GM19324 (cell line): ENCODE data around the gene MBLAC1.
A peak's percentile ranks its signal among the peaks of the same experiment; 100 is the strongest.

Experiments
- ATAC-seq: cut with Tn5 transposase; IDR thresholded peaks from one replicate; pipeline ENCODE4 v1.9.1; 2021; ENCODE audit warnings: mild to moderate bottlenecking, moderate library complexity; ENCODE audit not compliant: unreplicated experiment, low FRiP score

MBLAC1 gene, protein sequence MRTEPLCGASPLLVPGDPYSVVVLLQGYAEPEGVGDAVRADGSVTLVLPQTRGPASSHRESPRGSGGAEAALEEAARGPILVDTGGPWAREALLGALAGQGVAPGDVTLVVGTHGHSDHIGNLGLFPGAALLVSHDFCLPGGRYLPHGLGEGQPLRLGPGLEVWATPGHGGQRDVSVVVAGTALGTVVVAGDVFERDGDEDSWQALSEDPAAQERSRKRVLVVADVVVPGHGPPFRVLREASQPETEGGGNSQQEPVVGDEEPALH

DNA sequence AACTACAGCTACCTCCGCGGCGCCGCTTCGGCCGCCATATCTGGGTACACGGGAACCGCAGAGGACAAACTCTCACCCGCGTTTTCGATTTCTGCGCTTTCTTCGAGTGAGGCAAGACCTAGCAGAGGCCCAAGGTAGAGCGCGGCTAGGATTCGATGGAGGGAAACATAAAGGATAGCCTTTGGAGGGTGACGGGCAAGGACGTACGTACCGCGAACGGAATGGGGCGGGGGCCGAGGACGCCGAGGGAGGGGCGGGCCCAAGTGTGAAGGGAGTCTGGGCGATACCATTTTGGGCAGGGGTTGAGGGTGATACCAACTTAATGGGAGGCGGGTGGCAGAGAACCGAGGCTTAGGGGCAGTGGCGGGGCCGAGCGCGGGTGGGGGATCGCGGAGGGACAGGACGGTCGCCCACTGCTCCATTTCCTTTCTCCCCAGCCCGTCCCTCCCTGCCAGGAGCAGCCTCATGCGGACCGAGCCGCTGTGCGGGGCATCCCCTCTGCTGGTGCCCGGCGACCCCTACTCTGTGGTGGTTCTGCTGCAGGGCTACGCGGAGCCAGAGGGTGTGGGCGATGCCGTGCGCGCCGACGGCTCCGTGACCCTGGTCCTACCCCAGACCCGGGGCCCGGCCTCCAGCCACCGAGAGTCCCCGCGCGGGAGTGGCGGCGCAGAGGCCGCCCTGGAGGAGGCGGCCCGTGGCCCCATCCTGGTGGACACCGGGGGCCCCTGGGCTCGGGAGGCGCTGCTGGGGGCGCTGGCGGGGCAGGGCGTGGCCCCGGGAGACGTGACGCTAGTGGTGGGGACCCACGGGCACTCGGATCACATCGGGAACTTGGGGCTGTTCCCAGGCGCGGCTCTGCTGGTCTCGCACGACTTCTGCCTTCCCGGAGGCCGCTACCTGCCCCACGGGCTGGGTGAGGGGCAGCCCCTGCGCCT, at the start of gene MBLAC1:
TSS of gene MBLAC1 (plus strand) at position 37 of the 935 bp plus-strand sequence. CDS start at position 466, 429 bp downstream.
- peak; percentile 62 for ATAC-seq

DNA sequence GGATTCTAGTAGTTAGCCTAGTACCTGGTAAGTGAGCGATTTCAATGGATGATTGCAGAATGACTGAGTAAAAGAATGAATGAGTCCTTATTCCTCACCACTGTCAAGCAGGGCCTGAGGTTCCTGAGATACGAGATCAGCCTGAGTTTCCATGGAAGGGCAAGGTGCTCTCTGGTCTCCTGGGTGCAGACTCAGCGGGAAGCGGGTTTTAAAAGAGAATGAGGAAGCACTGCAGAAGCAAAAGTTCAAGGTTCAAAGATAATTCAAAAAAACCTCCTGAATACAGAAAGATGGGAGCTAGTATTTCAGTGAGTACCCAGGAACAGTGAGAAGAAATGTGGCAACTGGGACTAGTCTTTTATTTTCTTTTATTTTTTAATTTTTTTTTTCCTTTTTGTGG, 49.6 kb upstream of the MBLAC1 start:
- ATAC-seq: no peak

- no peak for ATAC-seq
These were observed 47.7 kb upstream of the MBLAC1 start for GRCh38 chr7:100079024-100079560.

GRCh38 chr7:100080907-100081534, 45.7 kb upstream of the MBLAC1 start:
- no peak for ATAC-seq

- ATAC-seq: peak; percentile 85
These were observed 45.1 kb upstream of the MBLAC1 start, which contains the start of gene ZNF3 for GRCh38 chr7:100081535-100082102. TSS of gene ZNF3 (minus strand) at chr7:100081723. CDS start at chr7:100077357, 4,366 bp downstream.

DNA sequence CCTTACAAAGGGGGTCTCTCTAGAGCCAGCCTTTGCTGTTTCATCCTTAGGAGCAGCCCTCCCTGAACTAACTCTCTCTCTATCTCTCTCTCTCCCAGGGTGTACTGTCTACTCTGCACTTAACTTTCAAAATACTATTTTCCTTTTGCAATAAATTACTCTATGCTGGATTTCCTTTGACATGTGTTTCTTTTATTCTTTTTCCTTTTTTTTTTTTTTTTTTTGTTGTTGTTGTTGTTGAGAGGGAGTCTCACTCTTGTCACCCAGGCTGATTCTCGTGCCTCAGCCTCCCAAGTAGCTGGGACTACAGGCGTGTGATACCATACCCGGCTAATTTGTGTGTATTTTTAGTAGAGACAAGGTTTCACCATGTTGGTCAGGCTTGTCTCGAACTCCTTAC, 43.8 kb upstream of the MBLAC1 start:
- ATAC-seq: no peak

DNA sequence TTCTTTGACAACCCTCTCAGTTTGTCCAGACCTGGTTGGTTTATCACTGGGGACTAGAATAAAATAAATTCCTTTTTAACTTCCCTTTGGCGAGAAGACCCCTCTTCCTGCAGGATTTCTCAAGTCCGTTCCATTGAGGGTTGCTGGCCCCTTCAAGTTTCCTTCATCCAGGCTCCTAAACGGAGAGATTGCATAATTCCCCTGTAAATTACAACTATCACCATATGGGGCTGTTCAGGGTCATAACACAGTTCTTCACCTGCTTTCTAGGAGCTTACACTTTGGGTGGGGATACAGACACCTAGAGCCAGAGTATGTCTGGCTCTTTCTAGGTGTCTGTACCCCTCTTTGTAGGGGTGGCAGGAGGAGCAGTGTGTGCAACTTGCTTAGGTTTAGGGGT, 41.3 kb upstream of the MBLAC1 start:
- no peak for ATAC-seq

DNA sequence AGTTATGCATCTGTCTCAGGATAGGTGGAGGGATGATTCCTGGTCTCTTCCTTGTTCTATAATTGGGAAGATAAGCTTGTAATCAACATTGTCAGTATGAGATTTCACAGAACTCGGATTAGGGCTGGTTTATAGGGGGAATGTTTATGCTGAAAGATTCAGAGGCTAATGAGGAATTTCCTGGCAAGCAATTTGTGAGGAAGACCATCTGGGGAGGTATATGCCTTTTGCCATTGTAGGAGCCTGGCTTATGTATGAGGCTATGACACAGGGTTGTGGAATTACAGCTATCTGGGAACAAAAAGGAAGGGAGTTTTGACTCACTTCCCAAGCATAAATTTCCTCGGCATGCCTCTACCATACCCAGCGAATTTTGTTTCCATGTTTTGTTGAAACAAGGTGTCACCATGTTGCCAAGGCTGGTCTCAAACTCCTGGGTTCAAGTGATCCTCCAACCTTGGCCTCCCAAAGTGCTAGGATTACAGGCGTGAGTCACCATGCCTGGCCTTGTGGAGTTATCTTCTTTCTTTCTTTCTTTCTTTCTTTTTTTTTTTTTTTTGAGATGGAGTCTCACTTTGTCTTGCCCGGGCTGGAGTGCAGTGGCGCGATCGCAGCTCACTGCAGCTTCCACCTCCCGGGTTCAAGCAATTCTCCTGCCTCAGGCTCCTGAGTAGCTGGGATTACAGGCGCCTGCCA, 39.6 kb upstream of the MBLAC1 start:
- no peak for ATAC-seq

GRCh38 chr7:100088095-100088620, 38.6 kb upstream of the MBLAC1 start:
- ATAC-seq: no peak

- ATAC-seq: peak; percentile 61
These were observed 37.9 kb upstream of the MBLAC1 start, which contains the start of gene COPS6 for GRCh38 chr7:100088621-100089457. TSS of gene COPS6 (plus strand) at chr7:100088969. CDS start at chr7:100088991, 22 bp downstream.

DNA sequence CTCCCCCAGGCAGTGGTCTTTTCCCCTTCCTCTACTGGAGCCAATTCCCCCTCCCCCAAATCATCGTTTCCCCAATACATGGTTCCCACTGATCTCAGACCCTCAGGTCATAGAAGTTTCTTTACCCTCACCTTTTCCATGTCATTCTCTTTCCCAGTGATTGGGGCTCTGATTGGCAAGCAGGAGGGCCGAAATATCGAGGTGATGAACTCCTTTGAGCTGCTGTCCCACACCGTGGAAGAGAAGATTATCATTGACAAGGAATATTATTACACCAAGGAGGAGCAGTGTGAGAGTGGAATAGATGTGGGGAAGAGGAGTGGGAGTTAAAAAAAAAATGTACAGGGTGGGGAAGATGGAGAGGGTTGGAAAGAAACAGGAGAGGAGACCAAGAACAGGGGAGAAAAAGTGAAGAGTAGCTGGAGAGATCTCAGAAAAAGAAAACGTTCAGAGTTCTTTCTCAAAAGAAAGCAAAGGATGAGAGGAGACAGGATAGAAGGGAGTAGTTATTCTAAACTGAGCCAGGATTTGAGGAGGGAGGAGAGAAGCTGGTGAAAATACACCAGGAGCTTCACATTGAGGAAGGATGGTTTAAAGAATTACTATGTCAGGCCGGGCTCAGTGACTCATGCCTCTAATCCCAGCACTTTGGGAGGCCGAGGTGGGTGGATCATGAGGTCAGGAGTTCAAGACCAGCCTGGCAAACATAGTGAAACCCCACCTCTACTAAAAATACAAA, 37.1 kb upstream of the MBLAC1 start:
- no peak for ATAC-seq

DNA sequence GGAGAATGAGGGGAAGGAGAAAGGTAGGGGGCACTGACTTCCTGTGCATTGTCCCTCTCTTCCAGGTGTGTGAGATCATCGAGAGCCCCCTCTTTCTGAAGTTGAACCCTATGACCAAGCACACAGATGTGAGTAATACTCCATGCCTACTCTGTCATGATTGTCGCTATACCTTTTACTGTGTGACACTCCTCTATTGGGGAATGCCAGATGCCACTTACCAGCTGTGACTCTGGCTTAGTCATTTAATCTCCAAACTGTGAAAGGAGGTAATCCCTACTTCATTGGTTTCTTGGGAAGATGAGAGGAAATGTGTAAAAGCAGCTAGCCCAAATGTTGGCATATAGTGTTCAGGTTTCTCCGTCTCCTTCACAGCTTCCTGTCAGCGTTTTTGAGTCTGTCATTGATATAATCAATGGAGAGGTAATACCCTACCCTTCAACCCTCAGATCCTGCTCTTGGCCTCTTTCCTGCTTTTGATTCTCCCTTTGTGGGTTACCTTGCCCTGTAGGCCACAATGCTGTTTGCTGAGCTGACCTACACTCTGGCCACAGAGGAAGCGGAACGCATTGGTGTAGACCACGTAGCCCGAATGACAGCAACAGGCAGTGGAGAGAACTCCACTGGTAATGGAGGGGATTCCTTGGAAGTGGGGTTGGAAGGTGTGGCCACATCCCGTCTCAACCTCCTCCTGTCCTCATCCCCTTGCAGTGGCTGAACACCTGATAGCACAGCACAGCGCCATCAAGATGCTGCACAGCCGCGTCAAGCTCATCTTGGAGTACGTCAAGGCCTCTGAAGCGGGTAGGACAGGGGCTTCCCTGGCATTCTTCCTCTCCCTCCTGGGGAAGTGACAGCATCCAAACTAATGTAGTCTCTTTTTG, 36.0 kb upstream of the MBLAC1 start:
- ATAC-seq: no peak

DNA sequence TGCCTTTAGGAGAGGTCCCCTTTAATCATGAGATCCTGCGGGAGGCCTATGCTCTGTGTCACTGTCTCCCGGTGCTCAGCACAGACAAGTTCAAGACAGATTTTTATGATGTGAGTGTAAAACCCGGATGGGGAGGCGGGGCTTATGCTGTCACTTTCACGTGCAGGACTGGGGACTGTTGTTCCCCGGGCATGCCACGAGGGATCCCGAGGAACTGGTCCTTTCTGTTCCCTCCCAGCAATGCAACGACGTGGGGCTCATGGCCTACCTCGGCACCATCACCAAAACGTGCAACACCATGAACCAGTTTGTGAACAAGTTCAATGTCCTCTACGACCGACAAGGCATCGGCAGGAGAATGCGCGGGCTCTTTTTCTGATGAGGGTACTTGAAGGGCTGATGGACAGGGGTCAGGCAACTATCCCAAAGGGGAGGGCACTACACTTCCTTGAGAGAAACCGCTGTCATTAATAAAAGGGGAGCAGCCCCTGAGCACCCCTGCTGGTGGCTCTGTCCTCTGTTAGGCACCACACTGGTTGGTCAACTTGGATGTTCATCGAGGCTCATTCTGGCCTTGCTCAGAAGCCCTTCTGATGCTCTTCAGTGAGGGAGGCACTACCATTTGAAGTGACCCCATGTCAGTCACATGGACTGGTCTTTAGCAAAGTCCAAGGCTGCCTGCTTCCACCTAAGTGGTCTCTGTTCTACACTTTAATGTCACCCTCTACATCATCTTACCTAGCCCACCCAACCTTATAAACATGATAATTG, 35.2 kb upstream of the MBLAC1 start:
- no peak for ATAC-seq

DNA sequence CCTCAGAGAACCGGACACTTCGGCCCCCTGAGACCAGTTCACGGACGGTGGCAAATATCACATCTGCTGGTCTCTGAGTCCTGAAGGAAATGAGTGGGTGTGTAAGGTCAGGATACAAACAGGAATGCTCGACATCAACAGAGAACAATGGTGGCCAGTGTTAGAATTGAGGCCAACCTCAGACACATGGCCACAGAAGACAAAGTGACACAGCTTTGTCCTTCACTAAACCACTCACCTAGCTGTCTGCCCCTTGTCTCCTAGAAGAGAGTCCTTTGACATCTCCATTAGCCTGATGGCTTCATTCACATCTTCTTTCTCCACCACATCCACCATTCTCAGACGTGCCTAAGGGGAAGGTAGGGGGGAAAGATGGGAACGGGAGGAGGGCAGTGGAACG, 33.7 kb upstream of the MBLAC1 start:
- no peak for ATAC-seq

GRCh38 chr7:100093498-100093897, 33.3 kb upstream of the MBLAC1 start:
- ATAC-seq: no peak

DNA sequence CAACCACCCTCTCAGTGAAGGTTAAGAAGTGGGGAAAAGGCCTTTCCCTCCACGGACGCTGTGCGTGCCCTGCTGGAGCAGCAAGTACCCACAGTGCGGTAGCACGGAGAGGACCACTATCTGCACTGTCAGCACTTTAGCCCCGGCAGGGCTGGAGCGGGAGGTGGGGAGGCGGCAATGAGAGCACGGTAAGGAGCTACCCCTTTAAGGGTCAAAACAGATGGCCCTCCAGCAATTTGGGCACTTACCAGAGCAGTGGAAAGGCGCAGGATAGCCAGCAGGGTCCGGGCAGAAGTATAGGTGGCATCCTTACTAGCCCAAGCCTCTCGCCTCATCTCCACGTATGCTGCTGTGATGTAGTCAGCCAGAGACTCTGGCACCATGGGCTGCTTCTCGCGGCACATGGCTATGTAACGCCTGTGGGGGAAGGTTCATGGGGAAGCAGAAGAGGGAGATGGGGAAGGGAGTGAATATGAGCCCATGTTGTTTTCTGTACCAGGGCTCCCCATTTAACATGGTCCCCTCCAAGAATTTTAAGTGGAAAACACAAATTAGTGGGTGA, 32.8 kb upstream of the MBLAC1 start:
- no peak for ATAC-seq
